Vagina (tissue), 2 donors: Measurements from ENCODE around the gene ACACA.

Experiments
- CTCF ChIP-seq, 3 experiments: fragments of 450-650 bp in 2 of 3; fragments of 200-600 bp in 1 of 3; sonication (generic) in 1 of 3; IDR thresholded peaks; one replicate each; pipeline ENCODE4 v1.5.1; 2017 to 2019; ENCODE audit warnings: antibody characterized with exemption in 3 of 3, mild to moderate bottlenecking in 2 of 3, moderate library complexity in 2 of 3
- POLR2AphosphoS5 ChIP-seq, 2 donors: sonication (generic); formaldehyde crosslinking; IDR thresholded peaks; one replicate each; pipeline ENCODE4 v1.9.0; 2017; ENCODE audit warnings: antibody characterized with exemption in 2 of 2, mild to moderate bottlenecking in 2 of 2, low read depth in 1 of 2; ENCODE audit not compliant: insufficient read depth in 1 of 2

GRCh38 chr17:37190493-37190892 lies 216.1 kb downstream of the ACACA start:
- TF ChIP-seq CTCF (IDR thresholded peaks at IDR 0.05): no peak
- no peak for TF ChIP-seq POLR2AphosphoS5 (IDR thresholded peaks at IDR 0.05; ENCODE audit: insufficient read depth in 1 of 2, low read depth in 1 of 2)
